HG03280 (cell line): ENCODE data around the gene PPP1R15A.
"Not testable (repeated sequence)": the region's sequence is repeated elsewhere in the genome, so short reads cannot be mapped to it uniquely, and the experiment has no call there.

Experiments used
- ATAC-seq: cut with Tn5 transposase; IDR thresholded peaks from one replicate; pipeline ENCODE4 v1.9.1; 2021; ENCODE audit warnings: mild to moderate bottlenecking, moderate library complexity; ENCODE audit not compliant: unreplicated experiment

The PPP1R15A gene

DNA sequence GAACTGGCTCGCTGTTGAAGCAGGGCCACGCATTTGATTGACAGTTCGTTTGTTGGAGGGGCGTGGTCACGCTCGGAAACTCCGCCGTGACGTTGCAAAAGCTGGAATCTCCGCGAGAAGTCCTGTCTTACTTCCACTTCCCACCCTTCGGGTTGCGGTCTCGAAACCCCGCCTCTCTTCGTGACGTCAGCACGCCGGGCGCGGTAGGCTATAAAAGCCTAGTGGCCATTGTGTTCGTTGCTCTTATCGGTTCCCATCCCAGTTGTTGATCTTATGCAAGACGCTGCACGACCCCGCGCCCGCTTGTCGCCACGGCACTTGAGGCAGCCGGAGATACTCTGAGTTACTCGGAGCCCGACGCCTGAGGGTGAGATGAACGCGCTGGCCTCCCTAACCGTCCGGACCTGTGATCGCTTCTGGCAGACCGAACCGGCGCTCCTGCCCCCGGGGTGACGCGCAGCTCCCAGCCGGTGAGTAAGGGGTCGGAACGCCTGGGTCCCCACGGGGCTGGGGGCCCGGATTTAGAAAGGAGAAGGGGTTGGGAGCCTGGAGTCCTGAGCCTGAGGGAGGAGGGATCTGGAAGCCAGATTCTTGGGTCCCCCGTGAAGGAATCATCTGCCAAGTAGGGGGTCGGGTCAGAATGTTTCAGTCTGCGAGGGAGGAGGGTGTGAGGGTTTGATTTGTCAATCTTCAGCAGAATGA, at the start of gene PPP1R15A:
Gene PPP1R15A, plus strand, starts transcription at position 240 of the 702 bp plus-strand sequence. CDS start 813 bp downstream, outside the sequence.
- ATAC-seq = peak; percentile 43

DNA sequence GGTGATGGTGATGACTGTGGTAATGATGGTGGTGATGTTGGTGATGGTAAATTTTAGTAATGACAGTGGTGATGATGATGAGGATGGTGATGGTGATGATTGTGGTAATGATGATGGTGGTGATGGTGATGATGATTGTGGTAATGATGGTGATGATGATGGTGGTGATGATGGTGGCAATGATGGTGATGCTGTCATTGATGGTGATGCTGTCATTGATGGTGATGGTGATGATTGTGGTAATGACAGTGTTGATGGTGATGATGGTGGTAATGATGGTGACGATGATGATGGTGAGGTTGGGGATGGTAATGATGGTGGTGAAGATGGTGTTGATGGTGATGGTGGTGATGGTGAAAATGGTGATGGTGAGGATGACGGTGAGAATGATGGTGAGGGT, 49.7 kb upstream of the PPP1R15A start:
- no peak for ATAC-seq

DNA sequence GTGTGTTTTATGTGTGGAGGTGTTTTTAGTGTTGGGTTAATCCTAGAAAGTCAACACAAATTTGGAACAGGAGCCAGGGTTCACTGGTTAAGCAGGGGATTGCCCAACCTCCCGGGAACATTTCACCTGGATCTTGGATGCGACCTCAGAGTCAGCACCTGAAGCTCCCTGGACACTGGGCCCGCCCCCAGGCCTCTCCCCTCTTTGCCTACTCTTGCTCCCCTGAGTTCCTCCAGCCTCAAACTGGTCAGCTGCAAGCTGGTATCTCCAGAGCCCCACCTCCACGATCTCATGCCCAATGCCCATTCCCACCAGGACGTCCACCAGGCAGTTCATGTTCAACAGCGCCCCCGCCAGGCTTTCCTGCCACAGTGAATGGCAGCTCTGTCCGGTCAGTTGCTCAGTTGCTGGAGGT, 45.6 kb upstream of the PPP1R15A start:
- no peak for ATAC-seq

DNA sequence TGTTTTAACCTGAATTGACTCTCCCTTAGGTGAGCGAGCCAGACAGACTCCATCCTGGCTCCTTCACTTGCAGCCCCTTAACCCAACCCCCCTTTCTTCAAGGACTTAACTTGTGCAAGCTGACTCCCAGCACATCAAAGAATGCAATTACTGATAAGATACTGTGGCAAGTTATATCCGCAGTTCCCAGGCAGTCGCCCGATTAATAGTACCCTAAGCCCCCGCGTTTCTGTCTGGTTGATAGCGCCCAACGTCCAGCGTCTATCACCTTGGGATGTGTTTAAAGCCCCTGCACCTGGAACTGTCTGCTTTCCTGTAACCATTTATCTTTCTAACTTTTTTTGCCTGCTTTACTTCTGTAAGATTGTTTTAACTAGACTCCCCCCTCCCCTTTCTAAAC, 42.1 kb upstream of the PPP1R15A start:
- no peak for ATAC-seq

DNA sequence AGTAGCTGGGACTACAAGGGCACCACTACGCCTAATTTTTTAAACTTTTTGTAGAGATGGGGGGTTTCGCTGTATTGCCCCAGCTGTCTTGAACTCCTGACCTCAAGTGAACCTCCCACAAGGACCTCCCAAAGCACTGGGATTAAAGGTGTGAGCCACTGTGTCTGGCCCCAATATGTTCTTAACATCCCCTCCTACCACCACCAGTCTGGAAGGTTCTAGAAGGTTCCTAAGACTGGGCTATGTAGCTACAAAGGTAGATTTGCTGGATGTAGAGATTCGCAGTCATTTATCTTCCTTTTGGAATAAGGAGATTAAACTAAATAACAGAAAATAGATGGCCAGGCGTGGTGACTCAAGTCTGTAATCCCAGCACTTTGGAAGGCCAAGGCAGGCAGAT, 41.3 kb upstream of the PPP1R15A start:
- ATAC-seq = no peak

DNA sequence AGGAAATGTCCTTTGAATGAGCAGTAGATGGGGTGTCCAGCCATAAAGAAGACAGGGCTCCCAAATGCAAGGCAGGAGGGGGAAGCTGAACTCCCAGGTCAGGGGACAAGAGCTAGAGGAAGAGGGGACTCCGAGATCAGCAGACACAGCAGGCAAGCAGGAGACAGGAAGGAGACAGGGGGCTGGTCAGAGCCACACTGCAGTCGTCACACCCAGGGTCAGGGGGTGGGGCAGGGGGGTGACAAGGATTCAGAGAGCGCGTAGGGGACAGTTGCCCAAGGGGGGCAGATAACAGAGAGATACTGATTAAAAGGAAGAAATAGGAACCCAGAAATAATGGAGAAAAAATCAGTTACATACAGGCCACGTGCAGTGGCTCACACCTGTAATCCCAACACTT, 39.2 kb upstream of the PPP1R15A start:
- ATAC-seq = no peak

DNA sequence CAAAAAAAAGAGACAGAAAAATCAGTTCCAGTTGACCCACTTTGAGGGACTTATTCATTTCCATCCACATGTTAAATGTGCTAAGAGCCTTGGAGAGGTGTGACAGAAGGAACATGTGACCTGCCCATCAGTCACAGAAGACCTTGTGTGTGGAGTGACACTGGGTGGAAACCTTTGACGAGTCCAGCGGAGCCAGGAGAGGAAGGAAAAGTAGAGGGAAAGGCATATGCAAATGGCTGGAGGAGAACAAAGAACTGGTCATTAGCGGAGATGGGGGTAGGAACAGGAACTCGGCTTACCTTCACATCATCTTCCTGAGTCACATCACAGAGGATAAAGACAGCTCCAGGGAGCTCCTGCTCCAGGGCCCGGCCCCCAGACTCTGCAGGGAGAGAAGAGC, 38.2 kb upstream of the PPP1R15A start:
- ATAC-seq = no peak

DNA sequence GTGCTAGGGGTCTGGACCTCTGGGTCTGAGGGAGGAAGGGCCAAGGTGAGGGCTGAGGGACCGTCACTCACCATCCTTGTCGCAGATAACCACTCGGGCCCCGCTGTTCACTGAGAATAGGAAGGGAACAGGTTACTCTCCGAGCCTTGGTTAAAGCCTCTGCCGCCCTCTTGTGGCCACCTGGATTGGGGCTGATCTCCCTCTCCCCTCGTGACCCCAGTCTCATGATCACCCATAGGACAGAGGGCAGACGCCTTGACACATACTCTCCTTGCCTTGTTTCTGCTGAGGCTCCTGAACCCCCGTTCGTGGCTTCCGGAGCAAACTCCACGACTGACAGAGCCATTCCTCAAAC, 36.5 kb upstream of the PPP1R15A start:
- ATAC-seq = no peak

DNA sequence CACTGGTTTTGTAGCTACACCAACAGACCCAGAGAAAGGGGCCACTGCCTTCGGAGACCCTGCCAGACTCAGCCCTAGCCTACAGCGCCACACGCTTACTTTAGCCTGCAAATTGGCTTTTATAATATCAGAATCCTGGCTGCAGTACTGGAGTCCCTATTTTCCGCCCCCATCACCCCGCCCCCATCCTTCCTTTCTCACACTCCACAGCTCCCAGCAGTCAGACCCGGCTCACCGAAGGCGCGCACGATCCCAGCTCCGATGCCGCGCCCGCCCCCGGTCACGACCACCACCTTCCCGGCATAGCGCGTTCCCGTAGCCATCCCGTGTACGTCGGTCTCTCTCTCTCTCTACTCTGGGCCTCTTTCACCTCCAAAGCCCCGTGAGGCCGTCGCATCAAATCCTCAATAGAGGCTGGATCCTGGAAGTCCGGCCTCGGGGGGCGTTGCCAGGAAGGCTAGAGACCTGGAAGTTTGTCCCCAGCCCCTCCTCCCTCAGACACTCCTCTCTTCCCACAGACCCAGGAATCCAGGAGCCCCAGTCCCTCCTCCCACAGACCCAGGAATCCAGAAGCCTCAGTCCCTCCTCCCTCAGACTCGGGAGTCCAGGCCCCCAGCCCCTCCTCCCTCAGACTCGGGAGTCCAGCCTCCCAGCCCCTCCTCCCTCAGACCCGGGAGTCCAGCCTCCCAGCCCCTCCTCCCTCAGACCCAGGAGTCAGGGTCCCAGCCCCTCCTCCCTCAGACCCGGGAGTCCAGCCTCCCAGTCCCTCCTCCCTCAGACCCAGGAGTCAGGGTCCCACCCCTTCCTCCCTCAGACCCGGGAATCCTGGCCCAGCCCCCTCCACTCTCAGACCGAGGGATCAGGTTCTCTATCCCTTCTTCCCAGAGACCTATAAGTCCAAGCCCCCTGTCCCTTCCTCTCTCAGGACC, 35.9 kb upstream of the PPP1R15A start, which contains the start of gene HSD17B14:
Gene HSD17B14, minus strand, starts transcription at position 403 of the 929 bp plus-strand sequence. Its CDS starts 80 bp downstream, at position 323.
- ATAC-seq = no peak

DNA sequence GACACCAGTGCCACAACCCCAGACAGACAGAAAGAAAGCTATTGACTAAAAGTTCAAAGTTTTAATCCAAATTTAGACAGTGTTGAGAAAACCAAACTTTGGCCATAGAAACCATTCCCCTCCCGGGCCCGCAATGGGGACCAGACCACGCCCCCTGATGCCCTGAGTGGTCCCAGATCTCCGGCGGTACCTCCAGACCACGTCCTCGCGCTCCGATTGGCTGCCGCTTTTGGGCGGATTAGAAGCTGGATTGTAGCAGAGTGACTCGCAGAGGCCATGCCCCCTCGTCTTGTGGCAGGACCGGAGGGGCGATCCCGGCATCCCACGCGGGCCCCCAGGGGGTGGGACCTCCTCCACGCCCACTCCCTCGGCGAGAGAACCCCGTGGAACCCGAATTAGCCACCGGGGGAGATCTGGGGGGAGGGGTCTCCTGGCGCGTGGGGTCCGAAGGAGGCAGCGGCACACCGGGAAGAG, 35.1 kb upstream of the PPP1R15A start:
- ATAC-seq = no peak

DNA sequence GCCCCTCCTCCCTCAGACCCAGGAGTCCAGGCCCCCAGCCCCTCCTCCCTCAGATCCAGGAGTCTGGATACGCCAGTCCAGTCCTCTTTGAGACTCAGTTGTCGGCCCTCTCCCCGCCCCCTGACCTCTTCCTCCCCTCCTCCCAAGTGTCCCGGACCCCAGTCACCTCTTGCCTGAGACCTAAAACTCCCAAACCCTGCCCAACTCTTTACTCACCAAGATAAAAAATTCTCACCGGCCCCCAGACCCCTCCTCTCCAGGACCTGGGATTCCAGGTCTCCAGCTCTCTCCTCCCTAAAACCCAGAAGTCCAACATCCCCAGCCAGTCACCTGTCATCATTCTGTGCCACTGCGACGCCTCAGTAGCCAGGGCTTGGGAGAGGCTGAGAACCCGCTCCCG, 34.5 kb upstream of the PPP1R15A start:
- no peak for ATAC-seq

DNA sequence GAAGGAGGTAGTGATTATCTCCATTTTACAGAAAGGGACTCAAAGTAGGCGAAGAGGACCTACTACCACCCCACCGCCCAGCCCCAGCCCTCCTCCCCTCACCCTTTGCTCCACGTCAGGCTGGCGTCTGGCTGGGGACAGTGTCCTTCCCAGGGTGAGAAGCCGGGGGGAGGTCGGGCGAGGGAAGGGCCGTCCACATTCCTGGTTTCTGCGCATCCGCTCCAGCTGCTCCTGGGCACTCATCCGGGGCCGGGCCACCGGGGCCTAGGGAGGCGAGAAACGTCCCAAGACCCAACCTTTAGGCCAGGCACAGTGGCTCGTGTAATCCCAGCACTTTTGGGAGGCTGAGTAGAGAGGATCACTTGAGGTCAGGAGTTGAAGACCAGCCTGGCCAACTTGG, 31.2 kb upstream of the PPP1R15A start:
- no peak for ATAC-seq

DNA sequence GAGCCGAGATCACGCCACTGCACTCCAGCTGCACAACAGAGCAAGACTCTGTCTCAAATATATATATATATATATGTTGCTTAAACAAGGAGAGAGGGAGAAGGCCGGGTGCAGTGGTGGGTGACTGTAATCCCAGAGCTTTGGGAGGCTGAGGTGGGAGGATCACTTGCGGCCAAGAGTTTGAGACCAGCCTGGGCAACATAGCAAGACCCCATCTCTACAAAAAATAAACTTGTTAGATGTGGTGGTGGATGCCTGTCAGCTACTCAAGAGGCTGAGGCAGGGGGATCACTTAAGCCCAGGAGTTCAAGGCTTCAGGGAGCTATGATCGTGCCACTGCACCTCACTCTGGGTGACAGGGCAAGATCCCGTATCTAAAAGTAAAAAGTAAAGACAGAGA, 30.6 kb upstream of the PPP1R15A start:
- no peak for ATAC-seq

DNA sequence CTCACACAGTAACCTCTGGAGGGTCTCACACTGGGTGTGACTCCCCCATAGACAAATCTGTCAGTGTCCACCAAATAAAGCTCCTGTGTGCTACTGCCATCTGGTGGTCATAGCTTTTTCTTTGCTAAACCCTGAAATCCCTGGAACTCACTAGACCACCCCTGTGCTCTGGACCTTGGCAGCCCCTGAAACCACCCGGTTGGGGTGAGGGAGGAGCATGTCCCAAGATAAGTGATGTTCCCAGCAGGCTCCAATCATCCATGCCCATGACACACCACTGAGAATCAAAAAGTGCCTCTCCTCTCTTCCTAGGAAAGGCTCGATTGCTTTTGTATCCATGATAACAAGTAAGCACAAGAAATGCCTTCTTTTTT, 29.4 kb upstream of the PPP1R15A start:
- ATAC-seq = no peak

DNA sequence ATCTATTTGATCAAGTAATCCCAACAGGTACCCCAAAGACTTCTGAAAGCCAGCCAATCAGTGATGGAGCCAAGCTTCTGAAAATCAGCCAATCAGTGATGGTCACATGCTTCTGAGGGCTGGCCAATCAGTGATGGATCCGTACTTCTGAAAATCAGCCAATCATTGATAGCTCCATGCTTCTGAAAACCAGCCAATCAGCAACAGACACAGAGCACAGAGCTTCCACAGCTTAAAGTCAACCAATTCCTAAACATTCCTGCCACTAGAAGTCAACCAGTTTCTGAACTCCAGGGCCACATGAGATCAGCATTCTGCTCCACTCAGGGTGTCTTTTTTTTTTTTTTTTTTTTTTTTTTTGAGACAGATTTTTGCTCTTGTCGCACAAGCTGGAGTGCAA, 27.7 kb upstream of the PPP1R15A start:
- no peak for ATAC-seq

DNA sequence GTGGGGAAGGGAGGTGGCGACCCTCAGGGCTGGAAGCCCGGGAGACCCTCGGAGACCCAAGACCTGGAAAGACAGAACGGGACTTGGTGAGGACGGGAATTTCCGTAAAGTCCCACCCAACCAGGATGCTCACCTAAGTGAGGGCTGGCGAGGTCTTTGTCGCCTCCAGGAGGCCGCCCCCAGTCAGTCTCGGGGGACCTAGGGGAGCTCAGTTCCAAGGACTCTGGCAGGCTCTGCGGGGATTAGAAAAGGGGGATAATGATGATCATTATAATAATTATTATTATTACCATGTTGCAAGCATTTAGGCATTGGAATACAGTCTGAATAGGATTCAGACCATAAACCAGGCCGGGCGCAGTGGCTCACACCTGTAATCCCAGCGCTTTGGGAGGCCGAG, 26.8 kb upstream of the PPP1R15A start:
- no peak for ATAC-seq

DNA sequence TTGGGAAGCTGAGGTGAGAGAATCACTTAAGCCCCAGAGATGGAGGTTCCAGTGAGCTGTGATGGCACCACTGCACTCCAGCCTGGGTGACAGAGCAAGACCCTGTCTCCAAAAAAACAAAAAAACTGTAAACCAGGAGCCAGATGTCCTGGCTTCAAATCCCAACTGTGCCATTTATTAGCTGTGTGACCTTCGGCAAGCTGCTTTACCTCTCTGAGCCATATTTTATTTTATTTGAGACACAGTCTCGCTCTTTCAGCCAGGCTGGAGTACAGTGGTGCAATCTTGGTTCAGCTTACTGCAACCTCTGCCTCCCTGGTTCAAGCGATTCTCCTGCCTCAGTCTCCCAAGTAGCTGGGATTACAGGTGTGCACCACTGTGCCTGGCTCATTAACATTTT, 25.6 kb upstream of the PPP1R15A start:
- not testable (repeated sequence) for ATAC-seq

DNA sequence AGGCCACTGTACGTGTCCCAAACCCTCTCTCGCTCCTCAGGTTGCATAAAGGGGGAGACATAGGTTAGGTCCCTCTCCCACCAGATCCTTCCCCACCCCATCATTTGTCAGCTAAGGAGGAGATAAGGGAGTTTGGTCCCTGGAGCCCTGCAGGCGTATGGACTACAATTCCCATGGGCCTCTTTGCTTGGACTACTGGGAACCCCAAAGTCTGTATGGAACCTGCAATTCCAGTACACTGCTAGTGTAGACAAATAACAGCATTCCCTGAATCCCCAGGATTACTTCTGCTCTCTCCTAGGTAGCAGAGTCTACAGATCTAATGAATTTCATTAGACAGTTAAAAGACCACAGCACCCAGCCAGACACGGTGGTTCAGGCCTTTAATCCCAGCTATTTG, 19.9 kb upstream of the PPP1R15A start:
- no peak for ATAC-seq

DNA sequence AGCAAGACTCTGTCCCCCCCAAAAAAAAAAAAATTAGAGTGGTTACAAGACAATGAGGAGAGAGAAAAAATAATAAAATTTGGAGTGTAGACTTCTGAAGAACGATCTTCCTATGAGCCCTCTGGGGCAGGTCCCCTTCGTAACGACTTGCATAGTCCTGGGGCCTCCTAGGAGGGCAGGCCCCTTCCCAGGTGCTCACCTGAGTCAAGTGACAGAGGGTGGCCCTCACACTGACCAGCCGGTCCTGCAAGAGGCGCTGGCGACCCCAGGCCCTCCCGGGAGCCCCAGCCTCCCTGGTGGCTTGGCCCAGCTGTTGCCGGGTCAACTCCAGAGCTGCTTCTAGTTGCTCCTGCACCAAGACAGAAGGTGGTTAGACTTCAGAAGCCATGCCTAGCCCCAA, 18.7 kb upstream of the PPP1R15A start:
- ATAC-seq = no peak

DNA sequence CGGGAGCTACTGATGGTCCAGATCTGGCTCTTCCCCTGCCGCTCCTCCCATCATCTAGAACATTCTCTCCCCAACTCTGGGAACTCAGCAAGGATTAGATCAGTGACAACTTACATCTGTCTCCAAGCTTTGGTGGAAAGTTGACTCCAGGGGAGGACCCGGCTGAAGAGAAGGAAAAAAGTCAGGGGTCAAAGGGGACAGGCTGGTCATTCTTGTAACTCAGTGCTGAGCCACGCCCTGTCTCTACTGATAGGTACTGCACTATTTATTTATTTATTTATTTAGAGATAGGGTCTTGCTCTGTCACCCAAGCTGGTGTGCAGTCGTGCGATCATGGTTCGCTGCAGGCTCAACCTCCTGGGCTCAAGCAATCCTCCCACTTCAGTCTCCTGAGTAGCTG, 18.1 kb upstream of the PPP1R15A start:
- ATAC-seq = no peak

DNA sequence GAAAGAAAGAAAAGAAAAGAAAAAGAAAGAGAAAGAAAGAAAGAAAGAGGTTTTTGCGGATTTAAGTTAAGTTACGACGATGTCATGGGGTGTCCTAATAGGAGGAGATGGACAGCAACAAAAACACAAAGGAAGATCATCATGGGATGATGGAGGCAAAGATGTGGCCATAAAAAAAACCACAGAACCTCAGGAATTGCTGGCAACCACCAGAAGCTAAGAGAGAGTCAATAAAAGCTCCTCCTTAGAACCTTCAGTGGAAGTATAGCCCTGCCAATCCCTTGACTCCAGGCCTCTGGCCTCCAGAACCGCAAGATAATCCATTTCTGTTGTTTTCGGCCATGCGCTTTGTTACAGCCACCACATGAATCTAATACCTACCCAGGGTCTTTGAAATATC, 15.3 kb upstream of the PPP1R15A start:
- ATAC-seq = no peak
